ENCODE measurements around the gene RBM44.

Gene RBM44

GRCh38 chr2:237868631-237869342 lies 70.2 kb downstream of the RBM44 start:
- TF ChIP-seq GABPA (IDR thresholded peaks at IDR 0.05; ENCODE audit: low read depth), result no peak
- no peak for TF ChIP-seq CTCF (IDR thresholded peaks at IDR 0.05; ENCODE audit: insufficient read depth, low read length)
- no peak for TF ChIP-seq POLR2AphosphoS5 (IDR thresholded peaks at IDR 0.05; ENCODE audit: low read depth)
- no peak for TF ChIP-seq SPI1 (IDR thresholded peaks at IDR 0.05; ENCODE audit: borderline replicate concordance, low read depth)
- no peak for TF ChIP-seq REST (IDR thresholded peaks at IDR 0.05; ENCODE audit: insufficient replicate concordance, low read depth)
- Histone ChIP-seq H3K4me3 (replicated peaks; ENCODE audit: insufficient read depth, low read length) (no peak overlapping the region), H3K27me3 (ENCODE audit: insufficient read depth, poor library complexity, severe bottlenecking) (no peaks in the 10 kb centered on the region), H3K27ac (replicated peaks) (no peak overlapping the region)
- DNase-seq (ENCODE audit: low read depth in 1 of 2, low spot score in 1 of 2), result no peak

- Histone ChIP-seq H3K27me3 (ENCODE audit: insufficient read depth, poor library complexity, severe bottlenecking) (no peaks in the 10 kb centered on the region), H3K4me3 (replicated peaks; ENCODE audit: insufficient read depth, low read length) (no peak overlapping the region), H3K27ac (replicated peaks) (no peak overlapping the region)
Observed at GRCh38 chr2:237869343-237870102, 70.9 kb downstream of the RBM44 start.

More at GRCh38 chr2:237869343-237870102, 70.9 kb downstream of the RBM44 start:
- TF ChIP-seq CTCF (IDR thresholded peaks at IDR 0.05; ENCODE audit: insufficient read depth, low read length) (no peak), SPI1 (IDR thresholded peaks at IDR 0.05; ENCODE audit: borderline replicate concordance, low read depth) (no peak), REST (IDR thresholded peaks at IDR 0.05; ENCODE audit: insufficient replicate concordance, low read depth) (no peak), GABPA (IDR thresholded peaks at IDR 0.05; ENCODE audit: low read depth) (no peak), POLR2AphosphoS5 (IDR thresholded peaks at IDR 0.05; ENCODE audit: low read depth) (no peak)
- no peak for DNase-seq (ENCODE audit: low read depth in 1 of 2, low spot score in 1 of 2)
